UCSD-AML1 (cell line): ENCODE results near the gene NUTM2D.
"Not testable (repeated sequence)": the region's sequence is repeated elsewhere in the genome, so short reads cannot be mapped to it uniquely, and the experiment has no call there.

ENCODE experiments used
- DNase-seq: peaks from one replicate; lab custom pipeline; 2025; ENCODE audit not compliant: unreplicated experiment; lab: John Stamatoyannopoulos, UW

NUTM2D gene, protein sequence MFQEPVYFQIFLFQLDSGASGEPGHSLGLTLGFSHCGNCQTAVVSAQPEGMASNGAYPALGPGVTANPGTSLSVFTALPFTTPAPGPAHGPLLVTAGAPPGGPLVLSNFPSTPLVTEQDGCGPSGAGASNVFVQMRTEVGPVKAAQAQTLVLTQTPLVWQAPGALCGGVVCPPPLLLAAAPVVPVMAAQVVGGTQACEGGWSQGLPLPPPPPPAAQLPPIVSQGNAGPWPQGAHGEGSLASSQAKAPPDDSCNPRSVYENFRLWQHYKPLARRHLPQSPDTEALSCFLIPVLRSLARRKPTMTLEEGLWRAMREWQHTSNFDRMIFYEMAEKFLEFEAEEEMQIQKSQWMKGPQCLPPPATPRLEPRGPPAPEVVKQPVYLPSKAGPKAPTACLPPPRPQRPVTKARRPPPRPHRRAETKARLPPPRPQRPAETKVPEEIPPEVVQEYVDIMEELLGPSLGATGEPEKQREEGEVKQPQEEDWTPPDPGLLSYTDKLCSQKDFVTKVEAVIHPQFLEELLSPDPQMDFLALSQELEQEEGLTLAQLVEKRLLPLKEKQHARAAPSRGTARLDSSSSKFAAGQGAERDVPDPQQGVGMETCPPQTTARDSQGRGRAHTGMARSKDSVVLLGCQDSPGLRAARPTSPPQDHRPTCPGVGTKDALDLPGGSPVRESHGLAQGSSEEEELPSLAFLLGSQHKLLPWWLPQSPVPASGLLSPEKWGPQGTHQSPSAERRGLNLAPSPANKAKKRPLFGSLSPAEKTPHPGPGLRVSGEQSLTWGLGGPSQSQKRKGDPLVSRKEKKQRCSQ

DNA sequence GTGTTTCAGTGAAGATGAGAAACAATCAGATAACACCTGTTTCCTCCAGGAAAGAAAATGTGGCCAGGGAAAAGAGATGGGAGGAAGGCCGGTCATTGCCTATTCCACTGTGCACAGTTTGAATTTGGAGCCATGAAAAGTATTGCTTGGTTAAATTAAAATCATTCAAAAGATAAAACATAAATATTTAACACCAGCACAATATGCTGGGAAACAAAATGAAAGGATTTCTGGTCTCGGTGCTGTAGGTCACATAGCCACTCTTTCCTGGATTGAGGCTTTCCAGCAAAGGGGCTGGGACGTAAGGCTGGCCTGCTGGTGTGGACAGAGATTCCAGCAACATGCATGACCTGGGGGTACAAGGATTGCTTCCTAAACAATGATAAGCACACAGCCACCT lies at the start of gene NUTM2D:
NUTM2D (plus strand) TSS at position 301 of the 400 bp plus-strand sequence. CDS start 522 bp downstream, outside the sequence.
- not testable (repeated sequence) for DNase-seq

DNA sequence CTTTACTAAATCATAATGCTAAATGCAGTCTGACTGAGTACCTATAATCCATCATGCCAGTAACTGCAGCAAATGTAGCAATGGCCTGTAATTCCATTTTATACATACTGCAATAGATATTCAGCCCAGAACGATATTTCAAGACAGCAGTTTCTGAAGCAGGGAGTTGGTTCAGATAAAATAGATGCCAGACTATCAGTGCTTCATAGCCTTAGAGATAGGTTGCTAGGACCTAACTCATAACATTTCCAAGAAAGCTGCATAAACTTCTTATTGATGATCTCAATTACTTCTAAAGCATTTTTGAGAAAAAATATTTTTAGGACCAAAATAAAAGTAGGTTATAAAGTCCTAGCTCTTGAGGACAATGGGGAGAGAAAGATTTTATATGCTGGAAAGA lies 48.8 kb upstream of the NUTM2D start:
- DNase-seq, result not testable (repeated sequence)

DNA sequence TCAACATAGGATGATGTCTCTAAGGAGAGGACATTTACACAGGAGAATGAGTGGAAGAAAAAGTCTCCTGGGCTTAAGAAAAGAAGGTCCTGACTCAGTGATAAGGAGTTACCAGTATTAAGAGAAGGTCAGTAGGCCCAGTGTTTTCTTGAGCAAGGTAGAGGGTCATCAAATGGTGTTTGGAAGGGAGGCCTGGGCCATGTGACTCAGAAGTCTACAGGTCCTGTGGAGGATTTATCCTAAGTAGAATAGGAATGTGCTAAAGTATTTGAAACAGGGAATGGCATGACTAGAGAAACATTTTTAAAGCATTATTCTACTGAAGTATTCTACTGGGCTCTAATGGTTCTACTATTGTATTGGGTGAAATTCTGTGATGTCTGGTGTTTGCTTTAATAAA lies 47.9 kb upstream of the NUTM2D start:
- DNase-seq, result not testable (repeated sequence)

DNA sequence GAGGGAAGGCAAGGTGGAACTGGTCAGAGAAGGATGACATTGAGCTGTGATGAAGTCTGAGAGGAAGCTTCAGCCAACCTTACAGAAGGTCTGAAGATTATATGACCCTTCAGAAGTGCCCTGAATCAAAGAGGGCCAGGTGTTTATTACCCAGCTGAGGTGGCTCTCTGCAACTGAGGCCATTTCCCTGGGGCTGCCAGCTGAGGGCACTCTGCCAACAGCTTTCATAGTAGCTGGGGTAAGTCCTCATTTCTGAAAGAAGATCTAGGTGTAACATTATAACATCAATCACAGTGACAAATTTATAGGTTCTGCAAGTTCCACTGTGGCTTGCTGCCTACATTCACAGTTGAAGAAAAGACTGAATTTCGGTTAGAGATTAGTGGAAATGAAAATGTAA lies 46.0 kb upstream of the NUTM2D start:
- not testable (repeated sequence) for DNase-seq

DNA sequence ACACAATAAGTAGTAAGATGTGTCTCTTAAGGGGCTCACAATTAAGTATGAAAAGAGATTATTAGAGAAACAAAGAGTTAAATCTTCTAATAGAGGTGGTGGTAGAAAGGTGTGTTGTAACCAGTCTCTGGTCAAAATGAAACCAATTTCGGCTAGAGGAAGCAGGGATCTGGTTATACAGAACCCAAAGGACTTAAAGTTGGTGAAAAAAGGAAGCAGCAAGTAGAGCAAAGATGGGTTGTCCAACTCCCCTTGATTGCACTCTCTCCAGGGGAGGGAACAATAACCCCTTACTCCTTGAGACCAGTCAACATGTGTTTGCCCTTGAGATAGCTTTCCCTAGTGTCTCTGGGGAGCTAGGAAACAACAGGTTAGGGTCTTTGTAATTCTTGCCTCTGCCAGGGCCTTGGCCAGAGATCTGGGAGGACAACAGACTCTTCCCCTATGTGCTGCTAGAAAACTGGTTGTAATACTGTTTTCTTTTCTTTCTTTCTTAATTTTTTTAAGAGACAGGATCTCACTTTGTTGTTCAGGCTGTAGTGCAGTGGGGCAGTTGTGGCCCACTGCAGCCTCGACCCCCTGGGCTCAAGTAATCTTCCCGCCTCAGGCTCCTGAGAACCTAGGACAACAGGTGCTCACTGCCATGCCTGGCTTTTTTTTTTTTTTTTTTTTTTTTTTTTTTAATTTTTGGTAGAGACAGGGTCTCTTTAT lies 43.7 kb upstream of the NUTM2D start:
- DNase-seq, result not testable (repeated sequence)

DNA sequence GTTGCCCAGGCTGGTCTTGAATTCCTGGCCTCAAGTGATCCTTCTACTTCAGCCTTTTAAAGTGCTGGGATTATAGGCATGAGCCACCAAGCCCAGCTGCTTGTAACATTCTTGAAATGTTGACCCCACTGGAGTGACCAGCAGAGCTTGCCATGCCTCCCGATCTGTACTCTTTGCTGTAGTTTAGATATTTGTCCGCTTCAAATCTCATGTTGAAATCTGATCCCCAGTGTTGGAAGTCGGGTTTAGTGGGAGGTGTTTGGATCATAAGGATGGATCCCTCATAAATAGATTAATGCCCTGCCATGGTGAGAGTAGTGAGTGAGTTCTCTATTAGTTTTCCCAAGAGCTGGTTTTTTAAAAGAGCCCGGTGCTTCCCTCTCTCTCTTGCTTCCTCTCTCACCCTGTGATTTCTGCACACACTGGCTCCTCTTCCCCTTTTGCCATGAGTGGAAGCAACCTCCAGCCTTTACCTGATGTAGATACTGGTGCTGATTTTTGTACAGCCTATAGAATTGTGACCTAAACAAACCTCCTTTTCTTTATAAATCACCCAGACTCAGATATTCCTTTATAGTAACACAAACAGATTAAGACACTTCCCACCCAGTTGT lies 43.1 kb upstream of the NUTM2D start:
- not testable (repeated sequence) for DNase-seq

DNA sequence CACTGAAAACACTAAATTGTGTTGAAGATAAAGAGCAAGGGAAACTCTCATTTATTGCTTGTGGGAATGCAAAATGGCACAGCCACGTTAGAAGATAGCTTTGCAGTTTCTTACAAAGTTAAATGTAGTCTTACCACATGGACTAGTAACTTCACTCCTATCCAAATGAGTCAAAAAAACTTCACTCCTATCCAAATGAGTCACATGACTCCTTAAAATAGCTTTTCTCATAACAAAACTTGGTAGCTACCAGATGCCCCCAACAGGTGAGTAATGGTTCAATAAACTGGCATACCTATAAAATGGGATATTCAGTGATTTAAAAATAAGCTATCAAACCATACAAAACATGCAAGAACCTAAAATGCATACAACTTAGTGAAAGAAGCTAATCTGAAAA lies 36.0 kb upstream of the NUTM2D start:
- DNase-seq, result not testable (repeated sequence)

DNA sequence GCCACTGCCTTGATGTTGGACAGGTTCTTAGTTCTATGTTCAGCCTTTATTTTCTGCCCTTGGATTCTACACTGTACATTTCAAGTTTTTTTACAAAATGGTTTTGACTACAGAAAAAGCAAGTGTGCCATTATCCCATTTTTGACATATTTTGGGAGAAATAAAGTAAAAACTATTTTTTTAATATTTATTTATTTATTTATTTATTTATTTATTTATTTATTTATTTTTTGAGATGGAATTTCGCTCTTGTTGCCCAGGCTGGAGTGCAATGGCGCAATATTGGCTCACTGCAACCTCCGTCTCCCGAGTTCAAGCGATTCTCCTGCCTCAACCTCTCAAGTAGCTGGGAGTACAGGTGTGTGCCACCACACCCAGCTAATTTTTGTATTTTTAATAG lies 33.0 kb upstream of the NUTM2D start:
- not testable (repeated sequence) for DNase-seq

DNA sequence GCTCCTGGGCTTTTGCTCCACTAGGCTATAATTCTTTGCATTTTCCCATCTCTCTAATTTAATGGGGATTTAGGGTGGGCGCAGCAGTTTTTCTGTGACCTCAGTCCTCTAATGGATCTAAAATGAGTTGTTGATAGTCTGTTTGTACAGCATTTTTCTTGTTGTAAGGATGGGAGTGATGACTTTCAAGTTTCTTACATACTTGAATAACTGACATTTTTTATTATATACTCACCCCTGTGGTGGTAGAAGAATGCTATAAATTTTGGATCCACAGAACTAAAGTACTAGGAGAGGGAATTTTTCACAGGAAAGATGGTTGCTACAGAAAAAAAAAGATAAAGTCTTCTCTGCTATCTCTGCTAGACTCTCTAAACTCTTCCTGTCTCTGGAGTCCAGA lies 29.6 kb upstream of the NUTM2D start:
- not testable (repeated sequence) for DNase-seq

DNA sequence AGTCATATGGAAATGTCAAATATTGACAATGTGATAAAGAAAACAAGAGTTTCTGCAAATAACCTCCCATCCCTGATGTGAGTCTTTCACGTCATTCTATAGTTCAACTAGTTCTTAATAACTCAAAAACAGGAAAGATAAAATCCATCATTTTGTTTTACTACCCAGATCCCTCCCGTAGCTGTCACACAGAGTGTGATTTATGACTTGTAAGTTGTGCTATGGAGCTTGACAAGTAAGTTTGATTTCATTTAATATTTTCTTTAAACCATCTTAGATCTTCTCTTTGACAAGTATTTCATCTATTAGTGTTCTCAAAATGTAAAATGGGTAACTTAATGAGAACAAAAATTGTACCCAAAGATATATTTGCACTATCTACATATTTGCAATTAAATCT lies 28.4 kb upstream of the NUTM2D start:
- not testable (repeated sequence) for DNase-seq

DNA sequence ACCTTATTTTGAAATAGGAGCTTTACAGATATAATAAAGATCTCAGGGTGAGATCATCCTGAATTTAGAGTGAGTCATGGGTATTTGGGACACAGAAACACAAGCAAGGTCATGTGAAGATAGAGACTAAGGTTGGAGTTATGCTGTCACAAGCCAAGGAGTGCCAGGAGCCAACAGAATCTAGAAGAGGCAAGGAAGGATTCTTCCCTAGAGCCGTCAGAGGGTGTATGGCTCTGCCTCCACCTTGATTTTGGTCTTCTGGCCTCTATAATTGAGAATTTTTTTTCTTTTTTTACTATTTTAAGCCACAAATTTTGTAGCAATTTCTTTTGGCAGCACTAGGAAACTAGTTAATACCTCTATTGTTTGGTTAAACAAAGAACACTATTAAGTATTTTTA lies 24.9 kb upstream of the NUTM2D start:
- not testable (repeated sequence) for DNase-seq

DNA sequence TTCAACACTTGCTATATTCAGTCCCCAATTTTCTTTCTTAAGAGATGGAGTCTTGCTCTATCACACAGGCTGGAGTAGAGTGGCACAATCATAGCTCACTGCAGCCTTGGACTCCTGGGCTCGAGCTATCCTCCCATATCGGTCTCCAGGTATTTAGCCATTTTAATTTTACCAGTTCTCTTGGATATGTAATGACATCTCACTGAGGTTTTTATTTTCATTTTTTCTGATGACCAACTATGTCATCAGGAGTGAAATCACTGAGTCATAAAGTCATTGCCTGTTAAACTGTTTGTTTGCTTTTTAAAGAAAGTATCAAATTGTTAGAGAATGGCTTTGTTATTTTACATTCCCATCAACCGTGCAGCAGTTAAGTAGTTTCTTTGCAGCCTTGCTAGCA lies 17.1 kb upstream of the NUTM2D start:
- not testable (repeated sequence) for DNase-seq

DNA sequence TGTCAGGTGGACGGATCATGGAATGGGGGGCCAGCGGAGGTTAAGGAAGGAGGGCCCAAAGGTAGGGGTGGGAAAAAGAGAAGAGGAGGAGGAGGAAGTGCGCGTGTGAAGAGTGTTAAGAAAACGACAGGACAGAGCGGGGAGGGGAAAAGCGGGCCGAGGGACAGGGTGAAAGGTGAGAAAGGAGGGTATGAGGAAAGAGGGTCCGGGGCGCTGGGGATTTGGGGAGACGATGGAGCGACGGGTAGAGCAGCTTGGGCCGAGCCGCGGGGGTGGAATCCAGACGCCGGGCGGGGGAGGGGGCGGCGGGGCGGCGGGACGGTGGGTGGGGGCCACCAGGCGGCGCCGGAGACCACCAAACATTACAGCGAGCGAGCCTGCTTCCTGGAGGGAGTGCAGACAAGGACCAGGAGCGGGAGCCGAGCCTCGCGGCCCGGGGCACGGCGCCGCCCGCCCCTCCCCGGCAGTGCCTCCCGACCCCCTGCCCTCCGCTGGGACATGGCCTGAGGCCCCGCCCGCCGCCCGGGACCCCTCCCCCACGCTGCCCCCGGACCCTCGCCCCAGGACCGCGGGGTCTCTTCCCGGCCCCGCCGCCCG lies 15.9 kb upstream of the NUTM2D start:
- peak; percentile 14 for DNase-seq

DNA sequence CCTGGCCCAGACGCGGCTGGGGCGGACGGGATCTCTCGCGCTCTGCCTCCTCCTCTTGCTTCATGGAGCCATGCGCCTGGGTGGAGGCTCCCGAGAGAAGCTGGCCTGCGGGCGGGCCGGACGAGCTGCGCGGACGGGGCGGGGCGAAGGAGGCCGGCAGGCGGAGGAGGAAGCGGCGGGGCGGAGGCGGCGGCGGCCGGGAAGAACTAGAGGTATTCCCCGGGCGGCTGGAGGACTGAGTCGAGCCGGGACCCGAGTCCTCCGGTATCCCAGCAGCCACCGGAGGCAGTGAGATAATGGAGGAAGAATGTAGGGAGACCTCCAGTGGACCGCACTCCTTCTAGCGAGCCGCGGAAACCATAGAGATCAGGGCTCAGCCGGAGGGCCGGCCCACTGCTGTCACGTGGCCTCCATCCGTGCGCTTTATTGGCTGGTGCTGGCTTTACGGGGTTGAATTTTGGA lies 15.3 kb upstream of the NUTM2D start:
- DNase-seq, result peak; percentile 87

DNA sequence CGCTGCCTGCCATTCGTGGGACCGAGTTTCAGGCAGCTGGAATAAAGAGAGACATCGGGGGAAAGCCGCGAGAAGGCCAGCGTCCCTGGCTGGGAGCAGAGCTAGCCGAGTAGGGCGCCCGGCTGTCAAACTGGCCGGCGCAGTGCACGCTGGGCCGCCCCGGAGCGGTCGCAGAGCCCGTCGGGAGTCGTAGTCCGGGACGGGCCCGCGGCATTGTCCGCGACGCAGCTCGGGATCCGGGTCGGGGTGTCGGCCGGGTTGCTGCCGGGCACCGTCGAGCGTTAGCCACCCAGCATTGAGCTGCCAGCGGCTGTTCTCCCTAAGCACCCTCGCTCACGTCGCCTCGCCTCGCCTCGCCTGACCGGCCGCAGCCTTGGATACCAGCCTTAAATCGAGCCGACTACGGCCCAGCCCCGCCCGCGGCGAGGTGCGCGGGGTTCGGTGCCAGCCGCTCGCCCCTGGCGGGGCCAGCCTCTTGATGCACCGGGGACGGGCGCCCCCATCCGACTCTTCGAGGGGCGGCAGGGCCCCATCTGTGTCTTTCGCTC lies 14.8 kb upstream of the NUTM2D start:
- peak; percentile 87 for DNase-seq

DNA sequence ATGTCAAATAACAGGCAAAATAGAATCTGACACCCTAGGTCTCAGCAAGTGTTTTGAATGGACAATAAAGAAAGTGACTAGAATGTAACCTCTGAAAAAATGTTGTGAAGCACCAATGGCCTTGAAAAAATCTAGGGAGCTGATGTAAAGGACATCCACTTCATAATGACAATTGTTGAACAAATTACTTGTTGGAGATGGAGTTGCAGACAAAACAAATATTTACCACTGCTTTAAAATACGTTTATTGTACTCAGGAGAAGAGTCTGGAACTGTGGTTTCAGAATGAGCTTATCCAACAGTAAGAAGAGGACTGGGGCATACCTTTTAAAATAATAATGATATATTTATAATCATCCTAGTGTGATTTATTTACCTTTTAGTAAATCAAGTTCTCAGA lies 11.8 kb upstream of the NUTM2D start:
- DNase-seq, result not testable (repeated sequence)

DNA sequence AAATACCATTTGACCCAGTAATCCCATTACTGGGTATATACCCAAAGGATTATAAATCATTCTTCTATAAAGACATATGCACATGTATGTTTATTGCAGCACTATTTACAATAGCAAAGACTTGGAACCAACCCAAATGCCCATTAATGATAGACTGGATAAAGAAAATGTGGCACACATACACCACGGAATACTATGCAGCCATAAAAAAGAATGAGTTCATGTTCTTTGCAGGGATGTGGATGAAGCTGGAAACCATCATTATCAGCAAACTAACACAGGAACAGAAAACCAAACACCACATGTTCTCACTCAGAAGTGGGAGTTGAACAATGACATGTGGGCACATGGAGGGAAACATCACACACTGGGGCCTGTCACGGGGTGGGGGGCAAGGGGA lies 7.4 kb upstream of the NUTM2D start:
- DNase-seq, result not testable (repeated sequence)

DNA sequence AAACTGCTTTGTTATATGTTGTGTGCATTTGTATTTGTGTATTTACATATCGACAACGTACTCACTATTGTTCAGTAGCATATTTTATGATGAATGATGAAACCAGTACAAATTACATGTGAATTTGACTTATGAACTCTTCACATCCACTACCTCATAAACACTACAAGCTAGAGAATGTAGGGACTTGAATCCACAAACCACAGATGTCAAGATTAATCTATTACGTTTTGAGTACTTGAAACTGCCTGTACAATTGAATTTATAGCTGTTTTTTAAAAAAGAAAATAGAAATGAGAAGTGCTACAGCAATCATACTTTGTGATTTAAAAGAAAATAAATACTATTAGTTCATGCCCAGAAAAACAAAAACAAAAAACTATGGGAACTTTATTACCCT lies 4.7 kb upstream of the NUTM2D start:
- DNase-seq, result not testable (repeated sequence)

DNA sequence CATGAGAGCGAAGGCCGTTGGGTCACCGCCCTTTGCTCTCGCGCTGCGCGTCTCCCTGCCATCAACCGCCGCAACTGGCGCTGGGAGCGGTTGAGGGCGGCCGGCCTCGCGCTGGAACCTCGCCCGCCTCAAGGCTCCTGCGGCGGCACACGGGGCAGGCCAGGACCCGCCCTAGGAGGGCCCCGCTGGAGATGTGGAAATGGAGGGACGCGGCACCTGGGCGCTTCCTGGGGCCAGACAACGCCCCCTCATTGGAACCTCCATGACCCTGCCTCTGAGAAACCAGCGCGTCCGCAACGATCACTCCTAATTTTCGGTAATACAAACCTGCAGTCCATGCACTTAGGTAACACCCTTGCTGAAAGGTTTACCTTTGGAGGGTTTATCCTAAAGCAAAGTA lies 2.4 kb upstream of the NUTM2D start:
- not testable (repeated sequence) for DNase-seq

DNA sequence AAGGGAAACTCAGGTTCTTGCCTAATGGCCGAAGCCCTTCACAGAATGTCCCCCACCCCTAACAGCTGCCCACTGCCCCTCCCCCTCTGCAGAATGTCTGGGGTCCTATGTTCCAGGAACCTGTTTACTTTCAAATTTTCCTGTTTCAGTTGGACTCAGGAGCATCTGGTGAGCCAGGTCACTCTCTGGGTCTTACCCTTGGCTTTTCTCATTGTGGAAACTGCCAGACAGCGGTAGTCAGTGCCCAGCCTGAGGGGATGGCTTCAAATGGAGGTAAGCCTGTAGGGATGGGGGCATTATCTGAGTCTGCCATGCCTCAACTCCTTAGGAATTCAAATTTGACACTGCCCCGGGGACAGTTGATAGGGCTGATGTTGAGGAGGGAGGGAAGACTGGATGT lies 615 bp downstream of the NUTM2D start:
- DNase-seq, result not testable (repeated sequence)
